Astrocyte of the spinal cord (primary cell): ENCODE measurements around the gene FBLN1.

Experiments used
- DNase-seq: peaks from one replicate; pipeline ENCODE4 v3.0.0; 2011; ENCODE audit warnings: low read depth, low spot score
- H3K4me3 ChIP-seq: 2 replicates; pipeline ENCODE4 v1.5.1; 2011; ENCODE audit warnings: low read depth, mild to moderate bottlenecking, low read length, moderate library complexity
- in situ Hi-C: cut with HindIII; loops from 2 replicates; pipeline ENCODE4 v1.10.0; 2017; ENCODE audit warnings: low sequenced_read_pairs
- TF ChIP-seq, protein P1 (sequence below): IDR thresholded peaks from 2 replicates; pipeline ENCODE4 v1.5.1; 2012; ENCODE audit warnings: low read depth, mild to moderate bottlenecking, low read length, inconsistent platforms

FBLN1 gene

DNA sequence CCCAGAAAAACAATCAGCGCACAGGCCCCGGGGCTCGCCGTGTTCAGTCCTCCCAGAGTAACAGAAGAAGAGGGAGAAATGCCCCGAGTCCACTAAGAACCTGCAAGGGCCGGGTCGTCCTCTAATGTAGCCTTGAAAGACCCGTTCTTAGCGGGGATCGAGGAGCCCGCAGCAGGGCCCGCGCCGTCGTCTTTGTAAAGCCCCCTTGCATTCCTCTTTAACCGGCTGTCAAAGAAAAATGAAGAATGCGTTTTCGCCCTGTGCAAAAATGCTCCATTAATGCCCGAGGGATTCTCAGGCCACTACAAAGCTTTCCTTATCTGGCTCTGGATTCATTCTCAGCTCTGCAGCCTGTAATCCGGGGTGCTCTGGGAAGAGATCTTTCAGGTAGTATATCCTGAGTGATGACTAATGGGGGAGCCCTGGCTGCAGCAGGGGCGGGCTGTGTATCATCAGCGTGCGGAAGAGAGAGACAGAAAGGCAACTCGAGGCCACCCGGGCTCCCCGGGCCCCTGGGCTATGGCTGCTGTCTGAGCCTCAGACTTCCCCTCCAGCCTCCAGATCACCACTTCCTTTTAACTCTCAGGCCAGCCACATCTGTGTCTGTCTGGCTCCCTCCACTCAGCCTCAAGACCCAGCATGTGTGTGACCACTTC lies 78.2 kb downstream of the FBLN1 start:
- no peak for DNase-seq
- TF ChIP-seq, protein P1, sequence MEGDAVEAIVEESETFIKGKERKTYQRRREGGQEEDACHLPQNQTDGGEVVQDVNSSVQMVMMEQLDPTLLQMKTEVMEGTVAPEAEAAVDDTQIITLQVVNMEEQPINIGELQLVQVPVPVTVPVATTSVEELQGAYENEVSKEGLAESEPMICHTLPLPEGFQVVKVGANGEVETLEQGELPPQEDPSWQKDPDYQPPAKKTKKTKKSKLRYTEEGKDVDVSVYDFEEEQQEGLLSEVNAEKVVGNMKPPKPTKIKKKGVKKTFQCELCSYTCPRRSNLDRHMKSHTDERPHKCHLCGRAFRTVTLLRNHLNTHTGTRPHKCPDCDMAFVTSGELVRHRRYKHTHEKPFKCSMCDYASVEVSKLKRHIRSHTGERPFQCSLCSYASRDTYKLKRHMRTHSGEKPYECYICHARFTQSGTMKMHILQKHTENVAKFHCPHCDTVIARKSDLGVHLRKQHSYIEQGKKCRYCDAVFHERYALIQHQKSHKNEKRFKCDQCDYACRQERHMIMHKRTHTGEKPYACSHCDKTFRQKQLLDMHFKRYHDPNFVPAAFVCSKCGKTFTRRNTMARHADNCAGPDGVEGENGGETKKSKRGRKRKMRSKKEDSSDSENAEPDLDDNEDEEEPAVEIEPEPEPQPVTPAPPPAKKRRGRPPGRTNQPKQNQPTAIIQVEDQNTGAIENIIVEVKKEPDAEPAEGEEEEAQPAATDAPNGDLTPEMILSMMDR, result no peak
- in situ Hi-C loops, result no loop called here
- no peak overlapping the region for H3K4me3 ChIP-seq

DNA sequence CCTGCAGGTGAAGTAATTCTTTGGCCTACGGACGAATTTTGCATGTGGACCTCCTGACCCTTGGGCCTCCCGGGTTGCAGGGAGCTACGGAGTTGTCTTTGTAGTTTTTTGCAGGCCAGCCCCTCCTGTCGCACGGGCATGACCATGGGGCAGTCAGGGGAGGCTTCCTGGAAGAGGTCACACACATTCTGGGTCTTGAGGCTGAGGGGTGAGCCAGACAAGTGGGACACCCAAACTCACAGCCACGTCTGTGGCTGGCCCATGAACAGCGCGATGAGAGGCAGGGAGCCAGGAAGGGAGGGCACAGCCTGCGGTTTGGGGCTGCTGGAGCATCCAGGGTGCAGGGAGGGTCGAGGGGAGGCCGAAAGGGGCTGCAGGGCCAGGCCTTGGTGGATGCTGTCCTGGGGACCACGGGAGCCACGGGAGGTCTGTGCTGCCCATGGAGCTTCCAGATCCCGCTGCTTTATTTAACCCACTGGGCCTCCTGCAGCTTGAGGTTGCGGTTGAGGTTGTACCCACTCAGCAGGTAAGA lies 78.9 kb downstream of the FBLN1 start:
- DNase-seq, result no peak
- no peak overlapping the region for H3K4me3 ChIP-seq
- TF ChIP-seq, protein P1, result no peak
- in situ Hi-C loops, result no loop called here

DNA sequence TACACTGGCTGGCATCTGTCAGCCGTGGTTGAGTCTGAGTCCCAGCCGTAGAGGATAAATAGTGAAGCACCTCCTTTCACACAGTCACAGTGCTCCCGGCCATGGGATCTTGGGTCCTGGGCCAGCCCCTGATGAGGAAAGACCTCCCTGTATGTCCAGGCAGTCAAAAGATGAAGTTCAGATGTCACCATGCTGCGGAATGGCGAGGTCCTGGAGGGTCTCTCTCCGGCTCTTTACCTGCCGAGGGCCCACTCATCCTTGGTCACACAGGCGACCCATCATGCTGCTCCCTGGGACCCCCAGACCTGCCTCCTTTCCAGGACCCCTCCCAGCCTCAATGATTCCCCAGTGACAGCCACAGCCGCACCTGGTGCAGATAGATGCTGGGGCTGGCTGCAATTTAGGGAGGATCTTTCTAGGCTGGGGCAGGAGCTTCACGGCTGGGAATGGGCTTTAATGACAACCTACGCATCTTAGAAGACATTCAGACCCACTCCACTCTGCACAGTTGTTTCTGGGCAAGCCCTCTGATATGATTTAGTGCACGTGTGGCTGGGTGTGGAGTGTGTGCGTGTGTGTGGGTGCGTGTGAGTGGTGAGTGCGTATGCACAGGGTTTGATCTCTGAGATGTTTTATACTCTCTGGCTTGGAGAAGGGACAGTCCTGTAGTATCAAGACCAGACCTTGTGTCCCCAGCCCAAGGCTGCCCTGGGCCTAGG lies 79.7 kb downstream of the FBLN1 start:
- in situ Hi-C loops, result no loop called here
- TF ChIP-seq, protein P1, result no peak
- no peak for DNase-seq
- H3K4me3 ChIP-seq, result no peak overlapping the region

DNA sequence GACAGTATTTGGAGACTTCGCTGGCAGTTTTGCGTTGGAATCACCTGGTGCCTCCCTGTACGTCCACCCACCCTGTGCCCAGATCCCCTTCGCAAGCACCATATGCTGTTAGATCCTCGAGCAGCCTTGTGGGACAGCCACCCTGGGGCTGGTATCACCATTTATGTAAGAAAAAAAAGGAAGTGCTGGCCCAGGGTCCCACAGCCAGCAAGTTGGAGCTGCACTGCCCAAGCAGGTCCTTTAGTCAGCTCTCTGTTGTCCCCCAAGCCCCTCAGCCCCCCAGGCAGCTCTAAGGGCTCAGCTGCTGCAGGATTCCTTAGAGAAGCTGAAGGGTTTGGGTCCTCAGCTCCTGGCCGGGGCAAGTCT lies 80.3 kb downstream of the FBLN1 start:
- TF ChIP-seq, protein P1, result no peak
- in situ Hi-C loops, result no loop called here
- H3K4me3 ChIP-seq, result no peak overlapping the region
- DNase-seq, result no peak

DNA sequence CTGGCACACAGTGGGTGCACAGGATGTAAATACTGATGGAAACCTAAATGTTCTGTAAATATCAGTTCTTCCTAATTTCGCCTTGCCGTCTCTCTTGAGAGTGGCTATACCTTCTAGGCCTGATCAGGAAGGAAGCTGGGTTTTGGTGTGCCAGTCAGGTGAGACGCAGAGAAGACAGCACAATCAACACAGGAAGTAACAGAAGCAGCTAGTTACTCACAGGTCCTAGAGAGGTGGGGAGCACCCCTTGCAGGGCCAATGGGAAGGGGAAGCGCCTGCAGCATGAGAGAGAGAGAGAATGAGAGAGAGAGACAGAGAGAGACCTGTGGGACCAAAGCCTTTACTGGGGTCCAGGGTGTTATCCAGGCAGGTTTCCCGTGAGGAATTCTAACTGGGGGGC lies 80.8 kb downstream of the FBLN1 start:
- in situ Hi-C loops, result no loop called here
- DNase-seq, result no peak
- TF ChIP-seq, protein P1, result no peak

DNA sequence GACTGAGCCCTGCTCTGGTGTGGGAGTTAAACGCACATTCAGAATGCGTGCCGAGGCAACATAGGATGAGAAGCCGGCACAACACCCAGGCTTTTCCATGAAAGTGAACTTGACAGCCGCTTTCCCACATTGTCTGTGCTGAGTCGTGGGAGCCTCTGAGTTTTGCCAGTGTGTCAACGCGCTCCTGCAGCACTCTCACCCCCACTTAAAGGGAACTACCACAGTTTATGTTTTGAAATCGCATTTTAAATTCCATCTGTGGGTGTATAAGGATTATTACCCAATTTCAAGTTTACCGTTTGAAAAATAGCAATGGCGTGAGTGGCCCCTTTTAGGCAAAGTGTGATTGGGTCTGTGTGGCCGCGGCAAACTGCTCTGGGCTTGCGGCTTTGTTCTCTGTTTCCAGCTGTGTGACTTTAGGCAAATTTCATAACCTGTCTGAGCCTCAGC lies 81.5 kb downstream of the FBLN1 start:
- in situ Hi-C loops, result no loop called here
- DNase-seq, result no peak
- TF ChIP-seq, protein P1, result no peak
- H3K4me3 ChIP-seq, result no peak overlapping the region

More for the DNA sequence above, 80.8 kb downstream of the FBLN1 start:
- H3K4me3 ChIP-seq, result no peak overlapping the region
